ENCODE results near the gene PTCD1. TPM values are rescaled to one million over a fixed set of nuclear protein-coding genes. Genes with fewer than 3 reads are reported as not detected.

The PTCD1 gene
- total RNA-seq, 1 experiment from 2014 or later = 15.0 TPM

DNA sequence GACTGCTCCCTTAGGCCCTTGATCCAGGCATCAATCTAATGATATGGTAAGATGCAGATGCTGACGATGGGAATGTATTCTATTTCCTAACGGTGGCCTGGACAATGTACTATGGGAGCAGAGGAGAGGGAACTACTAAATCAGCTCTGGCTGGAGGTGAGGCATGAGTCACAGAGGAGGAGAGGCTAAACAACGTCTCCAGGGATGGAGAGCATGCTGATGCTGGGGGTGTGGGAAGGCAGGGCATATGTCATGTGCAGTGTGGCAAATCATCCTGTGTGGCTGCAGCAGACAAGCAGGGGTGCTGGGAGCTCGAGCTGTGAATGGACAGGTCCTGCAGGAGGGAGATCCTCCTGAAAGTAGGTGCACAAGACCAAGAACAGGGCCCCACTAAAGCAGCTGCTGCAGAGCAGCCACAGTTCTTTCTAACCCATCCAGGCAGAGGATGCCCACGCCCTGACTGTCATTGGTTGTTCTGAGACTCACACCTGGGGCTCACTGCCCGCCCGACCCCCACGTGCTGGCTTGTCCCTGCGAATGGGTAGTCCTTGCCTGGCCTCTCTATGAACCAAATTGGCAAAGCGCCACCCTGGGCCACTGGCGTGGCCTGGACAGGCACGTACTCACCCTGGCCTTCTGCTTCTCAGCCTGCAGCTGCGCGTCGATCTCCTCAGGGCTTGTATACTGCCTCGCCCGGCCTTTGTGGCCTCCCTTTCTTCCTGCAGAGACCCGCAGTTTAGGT lies 34.2 kb downstream of the PTCD1 start:
- H3K27ac ChIP-seq (ENCODE audit: low read length) = no peak overlapping the region
- no peak for ATAC-seq
- no peak for DNase-seq (ENCODE audit: low read depth, low spot score)
- in situ Hi-C loops (cut with HindIII; ENCODE audit: low pct_unique_long_range_greater_than_20kb, low sequenced_read_pairs) (no loop called here), intact Hi-C loops (cut with micrococcal nuclease; ENCODE audit: unreplicated experiment) (no loop called here)
- ChIA-PET CTCF (no interaction called here), POLR2A (no interaction called here)
- no peaks in the 10 kb centered on the region for H3K9me3 ChIP-seq (ENCODE audit: control insufficient read depth, insufficient read depth, low read depth, low read length)
- TF ChIP-seq TCF7L2 (IDR thresholded peaks at IDR 0.05; ENCODE audit: low read depth, low read length) (no peak), SIN3A (IDR thresholded peaks at IDR 0.05; ENCODE audit: borderline replicate concordance, insufficient read depth, low read depth, low read length) (no peak), POLR2AphosphoS5 (IDR thresholded peaks at IDR 0.05; ENCODE audit: low read depth, low read length) (no peak), REST (IDR thresholded peaks at IDR 0.05; ENCODE audit: insufficient read depth in 1 of 2, low read depth in 2 of 2, low read length in 1 of 2) (no peak)
- TF ChIP-seq, protein P1, sequence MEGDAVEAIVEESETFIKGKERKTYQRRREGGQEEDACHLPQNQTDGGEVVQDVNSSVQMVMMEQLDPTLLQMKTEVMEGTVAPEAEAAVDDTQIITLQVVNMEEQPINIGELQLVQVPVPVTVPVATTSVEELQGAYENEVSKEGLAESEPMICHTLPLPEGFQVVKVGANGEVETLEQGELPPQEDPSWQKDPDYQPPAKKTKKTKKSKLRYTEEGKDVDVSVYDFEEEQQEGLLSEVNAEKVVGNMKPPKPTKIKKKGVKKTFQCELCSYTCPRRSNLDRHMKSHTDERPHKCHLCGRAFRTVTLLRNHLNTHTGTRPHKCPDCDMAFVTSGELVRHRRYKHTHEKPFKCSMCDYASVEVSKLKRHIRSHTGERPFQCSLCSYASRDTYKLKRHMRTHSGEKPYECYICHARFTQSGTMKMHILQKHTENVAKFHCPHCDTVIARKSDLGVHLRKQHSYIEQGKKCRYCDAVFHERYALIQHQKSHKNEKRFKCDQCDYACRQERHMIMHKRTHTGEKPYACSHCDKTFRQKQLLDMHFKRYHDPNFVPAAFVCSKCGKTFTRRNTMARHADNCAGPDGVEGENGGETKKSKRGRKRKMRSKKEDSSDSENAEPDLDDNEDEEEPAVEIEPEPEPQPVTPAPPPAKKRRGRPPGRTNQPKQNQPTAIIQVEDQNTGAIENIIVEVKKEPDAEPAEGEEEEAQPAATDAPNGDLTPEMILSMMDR (IDR thresholded peaks at IDR 0.05) = no peak
- no peak overlapping the region for H3K4me3 ChIP-seq (ENCODE audit: low read depth in 2 of 2, low read length in 2 of 2)
- BruUV-seq (replicated peaks) = no TSS peak
- peaks cover 12% of the 10 kb centered on the region for H3K4me1 ChIP-seq (ENCODE audit: control insufficient read depth, insufficient read depth, low read length)
- no peaks in the 10 kb centered on the region for H3K27me3 ChIP-seq (ENCODE audit: control insufficient read depth, insufficient read depth, low read length)
- H3K36me3 ChIP-seq (ENCODE audit: control insufficient read depth, insufficient read depth, low read length) = peaks cover 18% of the 10 kb centered on the region

DNA sequence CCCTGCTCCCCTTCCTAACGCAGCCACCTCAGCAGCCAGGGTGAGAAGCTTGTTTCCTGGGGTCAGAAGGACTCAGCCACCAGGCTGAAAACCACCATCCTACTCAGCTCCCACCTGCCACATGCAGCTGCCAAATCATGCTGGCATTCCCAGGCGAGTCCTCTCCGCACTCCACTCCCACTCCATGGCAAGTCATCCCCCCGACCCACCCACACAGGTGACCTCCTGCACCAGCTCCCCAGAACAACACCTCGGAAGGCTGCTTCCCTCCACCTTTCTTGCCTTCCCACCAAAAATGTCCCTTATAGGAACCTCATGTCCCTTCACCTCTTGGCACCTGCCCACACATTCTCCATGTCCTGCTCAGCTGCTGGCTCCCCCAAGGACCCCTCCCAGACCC lies 34.8 kb downstream of the PTCD1 start:
- CTCF ChIA-PET = no interaction called here
- H3K4me3 ChIP-seq (ENCODE audit: low read depth in 2 of 2, low read length in 2 of 2) = no peak overlapping the region

More for the DNA sequence above, 34.8 kb downstream of the PTCD1 start:
- Histone ChIP-seq H3K27me3 (ENCODE audit: control insufficient read depth, insufficient read depth, low read length) (no peaks in the 10 kb centered on the region), H3K36me3 (ENCODE audit: control insufficient read depth, insufficient read depth, low read length) (peaks cover 12% of the 10 kb centered on the region), H3K4me1 (ENCODE audit: control insufficient read depth, insufficient read depth, low read length) (peaks cover 17% of the 10 kb centered on the region), H3K27ac (ENCODE audit: low read length) (no peak overlapping the region), H3K9me3 (ENCODE audit: control insufficient read depth, insufficient read depth, low read depth, low read length) (no peaks in the 10 kb centered on the region)
- POLR2A ChIA-PET = no interaction called here
- intact Hi-C loops (cut with micrococcal nuclease; ENCODE audit: unreplicated experiment) (no loop called here), in situ Hi-C loops (cut with HindIII; ENCODE audit: low pct_unique_long_range_greater_than_20kb, low sequenced_read_pairs) (no loop called here)
- no peak for TF ChIP-seq REST (IDR thresholded peaks at IDR 0.05; ENCODE audit: insufficient read depth in 1 of 2, low read depth in 2 of 2, low read length in 1 of 2)
- TF ChIP-seq POLR2AphosphoS5 (IDR thresholded peaks at IDR 0.05; ENCODE audit: low read depth, low read length) = no peak
- TF ChIP-seq, protein P1 (IDR thresholded peaks at IDR 0.05) = no peak
- TF ChIP-seq SIN3A (IDR thresholded peaks at IDR 0.05; ENCODE audit: borderline replicate concordance, insufficient read depth, low read depth, low read length) = no peak
- TF ChIP-seq TCF7L2 (IDR thresholded peaks at IDR 0.05; ENCODE audit: low read depth, low read length) = no peak
- DNase-seq (ENCODE audit: low read depth, low spot score) (no peak), ATAC-seq (no peak)
- TSS peak; percentile 0 for BruUV-seq (replicated peaks)

Data from Panc1 (cell line).